Smooth muscle cell (in vitro differentiated cells): ENCODE results near the gene SPPL3. TPM values are rescaled to one million over a fixed set of nuclear protein-coding genes. Genes with fewer than 3 reads are reported as not detected.

ENCODE experiments used
- DNase-seq: peaks from one replicate; lab custom pipeline; 2025; ENCODE audit not compliant: unreplicated experiment; lab: John Stamatoyannopoulos, UW
- H2AFZ ChIP-seq: fragments of 200-600 bp; sonication (generic); 2 replicates; pipeline ENCODE4 v1.6.0; 2016; ENCODE audit warnings: antibody characterized with exemption, low read depth, mild to moderate bottlenecking
- H3F3A ChIP-seq: fragments of 200-600 bp; sonication (generic); 2 replicates; pipeline ENCODE4 v1.6.0; 2017; ENCODE audit warnings: antibody characterized with exemption, low read depth
- H3K27ac ChIP-seq: fragments of 200-600 bp; sonication (generic); 2 replicates; pipeline ENCODE4 v1.5.1; 2016; ENCODE audit warnings: low read depth, mild to moderate bottlenecking
- H3K27me3 ChIP-seq: fragments of 200-600 bp; sonication (generic); 2 replicates; pipeline ENCODE4 v1.6.1; 2016; ENCODE audit warnings: low read depth, mild to moderate bottlenecking
- H3K36me3 ChIP-seq: fragments of 200-600 bp; sonication (generic); 2 replicates; pipeline ENCODE4 v1.5.1; 2016; ENCODE audit warnings: low read depth
- H3K4me1 ChIP-seq: fragments of 200-600 bp; sonication (generic); 2 replicates; pipeline ENCODE4 v1.5.1; 2016; ENCODE audit warnings: low read depth
- H3K4me2 ChIP-seq: fragments of 200-600 bp; sonication (generic); 2 replicates; pipeline ENCODE4 v1.6.0; 2016; ENCODE audit warnings: mild to moderate bottlenecking
- H3K4me3 ChIP-seq: fragments of 200-600 bp; sonication (generic); 2 replicates; pipeline ENCODE4 v1.5.1; 2016; ENCODE audit warnings: mild to moderate bottlenecking
- H3K79me2 ChIP-seq: fragments of 200-600 bp; sonication (generic); 2 replicates; pipeline ENCODE4 v1.6.0; 2016; ENCODE audit warnings: low read depth, mild to moderate bottlenecking
- H3K9ac ChIP-seq: fragments of 200-600 bp; sonication (generic); 2 replicates; pipeline ENCODE4 v1.6.0; 2016; ENCODE audit warnings: low read depth
- H3K9me3 ChIP-seq: fragments of 200-600 bp; sonication (generic); replicated peaks from 2 replicates; pipeline ENCODE4 v1.5.1; 2016; ENCODE audit warnings: low read depth
- H4K20me1 ChIP-seq: fragments of 200-600 bp; sonication (generic); 2 replicates; pipeline ENCODE4 v1.6.0; 2016; ENCODE audit warnings: low read depth
- CTCF ChIP-seq: fragments of 200-600 bp; sonication (generic); IDR thresholded peaks from 2 replicates; pipeline ENCODE4 v1.5.1; 2017; ENCODE audit warnings: borderline replicate concordance, mild to moderate bottlenecking, antibody characterized with exemption; ENCODE audit not compliant: insufficient read depth, poor library complexity, severe bottlenecking
- WGBS: methylation state at CpG from one replicate; pipeline ENCODE4 v1.1.7; 2016; ENCODE audit warnings: low lambda C conversion rate; 5-methylcytosine and 5-hydroxymethylcytosine counted together
- polyA plus RNA-seq: library from polyadenylated mRNA; unstranded; fragments of >200 nt; fragmentation: Nextera tagmentation; extraction: Ambion mirVana; gene quantifications from 2 replicates; pipeline ENCODE4 v1.2.1, GENCODE V29; 2016
- total RNA-seq: library from RNA; depleted of rRNA; stranded (reverse); fragments of >200 nt; gene quantifications from 2 replicates; pipeline ENCODE4 v1.2.3, GENCODE V29; 2014

Gene SPPL3
- total and polyA plus RNA-seq, 2 experiments from 2014 or later, result 22.5 to 27.0 TPM

GRCh38 chr12:120739821-120740613 is 164.1 kb downstream of the SPPL3 start:
- Histone ChIP-seq H3K27me3 (no peaks in the 10 kb centered on the region), H2AFZ (no peak overlapping the region), H3K4me1 (no peaks in the 10 kb centered on the region), H3K9ac (no peak overlapping the region), H3K36me3 (no peaks in the 10 kb centered on the region), H4K20me1 (no peaks in the 10 kb centered on the region), H3K4me2 (no peak overlapping the region), H3K9me3 (no peaks in the 10 kb centered on the region), H3K79me2 (no peaks in the 10 kb centered on the region), H3K4me3 (no peak overlapping the region), H3F3A (no peaks in the 10 kb centered on the region), H3K27ac (no peak overlapping the region)
- no peak for DNase-seq
- no peak for TF ChIP-seq CTCF
- 87% methylated on average over 16 of the region's 16 CpGs for WGBS

- Histone ChIP-seq H3K27me3 (no peaks in the 10 kb centered on the region), H2AFZ (no peak overlapping the region), H3K9ac (no peak overlapping the region), H3K27ac (no peak overlapping the region), H3K79me2 (no peaks in the 10 kb centered on the region), H3K36me3 (no peaks in the 10 kb centered on the region), H4K20me1 (no peaks in the 10 kb centered on the region), H3K4me3 (no peak overlapping the region), H3F3A (no peaks in the 10 kb centered on the region), H3K4me1 (no peaks in the 10 kb centered on the region), H3K9me3 (no peaks in the 10 kb centered on the region), H3K4me2 (no peak overlapping the region)
- WGBS, result 97% methylated on average over 38 of the region's 38 CpGs
- DNase-seq, result no peak
- TF ChIP-seq CTCF, result no peak
Observed at GRCh38 chr12:120739031-120739762, 165.0 kb downstream of the SPPL3 start.

DNA sequence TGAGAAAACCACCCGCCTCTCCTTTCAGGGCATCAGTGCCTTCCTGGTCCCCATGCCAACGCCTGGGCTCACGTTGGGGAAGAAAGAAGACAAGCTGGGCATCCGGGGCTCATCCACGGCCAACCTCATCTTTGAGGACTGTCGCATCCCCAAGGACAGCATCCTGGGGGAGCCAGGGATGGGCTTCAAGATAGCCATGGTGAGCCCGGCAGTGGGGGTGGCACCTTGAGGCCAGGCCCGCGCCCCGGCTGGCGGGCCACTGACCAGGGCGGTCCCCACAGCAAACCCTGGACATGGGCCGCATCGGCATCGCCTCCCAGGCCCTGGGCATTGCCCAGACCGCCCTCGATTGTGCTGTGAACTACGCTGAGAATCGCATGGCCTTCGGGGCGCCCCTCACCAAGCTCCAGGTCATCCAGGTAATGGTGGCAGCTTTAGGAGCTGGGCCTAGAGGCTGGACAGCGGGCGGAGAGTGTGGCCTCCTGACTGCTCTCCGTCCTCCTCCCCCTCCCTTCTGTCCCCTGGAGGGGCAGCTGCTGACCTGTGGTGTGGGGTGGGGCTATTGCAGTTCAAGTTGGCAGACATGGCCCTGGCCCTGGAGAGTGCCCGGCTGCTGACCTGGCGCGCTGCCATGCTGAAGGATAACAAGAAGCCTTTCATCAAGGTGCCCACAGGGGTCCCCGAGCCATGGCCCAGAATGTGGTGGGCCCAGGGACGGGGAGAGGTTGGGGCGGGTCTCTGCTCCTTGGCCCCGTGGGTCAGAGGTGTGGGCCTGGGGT is 165.7 kb downstream of the SPPL3 start:
- Histone ChIP-seq H3K9me3 (no peaks in the 10 kb centered on the region), H3K27me3 (no peaks in the 10 kb centered on the region), H3F3A (no peaks in the 10 kb centered on the region), H3K36me3 (no peaks in the 10 kb centered on the region), H3K4me3 (no peak overlapping the region), H3K79me2 (no peaks in the 10 kb centered on the region), H3K27ac (no peak overlapping the region), H3K4me2 (no peak overlapping the region), H3K9ac (no peak overlapping the region), H4K20me1 (no peaks in the 10 kb centered on the region), H3K4me1 (no peaks in the 10 kb centered on the region), H2AFZ (no peak overlapping the region)
- TF ChIP-seq CTCF, result no peak
- 94% methylated on average over 29 of the region's 31 CpGs for WGBS
- DNase-seq, result no peak
